Effector memory CD4-positive, alpha-beta T cell (primary cell): ENCODE results near the gene POU2F3.

Experiments
- DNase-seq, 3 donors: peaks; one replicate each; pipeline ENCODE4 v3.0.0-alpha.2; 2020
- H3K27ac ChIP-seq: 2 replicates; pipeline ENCODE4 v1.7.0; 2013; ENCODE audit warnings: mild to moderate bottlenecking, low read length, moderate library complexity; ENCODE audit not compliant: insufficient read depth, poor library complexity, severe bottlenecking
- H3K27me3 ChIP-seq: replicated peaks from 2 replicates; pipeline ENCODE4 v1.7.0; 2013; ENCODE audit warnings: mild to moderate bottlenecking, low read length; ENCODE audit not compliant: insufficient read depth, control insufficient read depth, poor library complexity, severe bottlenecking
- H3K36me3 ChIP-seq: 2 replicates; pipeline ENCODE4 v1.7.0; 2013; ENCODE audit warnings: mild to moderate bottlenecking, low read length, moderate library complexity; ENCODE audit not compliant: control insufficient read depth, insufficient read depth
- H3K4me1 ChIP-seq: 2 replicates; pipeline ENCODE4 v1.7.0; 2013; ENCODE audit warnings: low read length, mild to moderate bottlenecking; ENCODE audit not compliant: control insufficient read depth, insufficient read depth, poor library complexity, severe bottlenecking
- H3K4me3 ChIP-seq: 2 replicates; pipeline ENCODE4 v1.7.0; 2013; ENCODE audit warnings: low read length, low read depth, mild to moderate bottlenecking; ENCODE audit not compliant: insufficient read depth, poor library complexity, severe bottlenecking
- H3K9me3 ChIP-seq: 2 replicates; pipeline ENCODE4 v1.7.0; 2013; ENCODE audit warnings: mild to moderate bottlenecking, low read length, moderate library complexity; ENCODE audit not compliant: control insufficient read depth

Gene POU2F3

DNA sequence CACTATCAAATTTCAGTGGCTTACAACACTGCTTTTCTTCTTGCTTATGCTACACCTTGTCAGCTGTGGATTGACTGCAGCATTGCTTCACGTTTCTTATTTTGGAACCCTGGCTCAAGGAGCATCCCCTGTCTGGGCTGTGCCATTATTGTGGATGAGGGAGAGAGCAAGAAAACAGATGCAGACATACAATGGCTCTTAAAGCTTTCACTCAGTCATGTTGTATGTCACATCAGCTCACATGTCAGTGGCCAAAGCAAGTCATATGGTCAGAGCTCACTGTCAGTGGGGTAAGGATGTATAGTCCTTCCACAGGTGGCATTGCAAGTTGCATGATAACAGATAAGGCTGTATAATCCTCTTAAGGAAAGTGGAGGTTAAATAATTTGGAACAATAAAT lies 106.3 kb downstream of the POU2F3 start:
- Histone ChIP-seq H3K27ac (no peak overlapping the region), H3K4me3 (no peak overlapping the region), H3K36me3 (no peaks in the 10 kb centered on the region), H3K27me3 (peaks cover 24% of the 10 kb centered on the region), H3K4me1 (peaks cover 20% of the 10 kb centered on the region), H3K9me3 (no peaks in the 10 kb centered on the region)
- DNase-seq: no peak

- peaks cover 11% of the 10 kb centered on the region for H3K27me3 ChIP-seq
These were observed 110.7 kb downstream of the POU2F3 start for GRCh38 chr11:120350637-120351036.

DNA sequence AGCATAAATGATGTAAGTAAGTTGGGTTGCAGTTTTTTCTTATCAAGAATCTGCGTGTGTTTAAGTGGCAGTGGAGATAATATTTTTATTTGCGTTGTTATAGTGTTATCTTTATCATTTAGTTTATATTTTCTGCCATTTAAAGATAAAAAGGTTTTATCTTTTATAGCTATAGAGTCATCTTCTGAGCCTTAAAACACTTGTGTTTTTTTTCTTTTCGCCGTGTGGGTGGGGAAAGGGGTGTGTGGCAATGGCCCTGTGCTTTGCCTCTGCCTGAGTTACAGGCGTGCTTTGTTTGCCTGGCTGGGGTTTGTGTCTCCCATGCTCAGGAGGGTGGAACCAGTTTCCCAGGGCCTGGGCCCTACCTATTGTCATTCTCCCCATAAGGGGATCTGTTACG lies 112.5 kb downstream of the POU2F3 start:
- Histone ChIP-seq H3K4me1 (no peaks in the 10 kb centered on the region), H3K27me3 (peaks cover 3% of the 10 kb centered on the region), H3K9me3 (no peaks in the 10 kb centered on the region), H3K27ac (no peak overlapping the region), H3K36me3 (no peaks in the 10 kb centered on the region), H3K4me3 (no peak overlapping the region)
- no peak for DNase-seq

More at GRCh38 chr11:120350637-120351036, 110.7 kb downstream of the POU2F3 start:
- no peaks in the 10 kb centered on the region for H3K4me1 ChIP-seq
- no peak overlapping the region for H3K4me3 ChIP-seq
- H3K36me3 ChIP-seq: no peaks in the 10 kb centered on the region
- no peaks in the 10 kb centered on the region for H3K9me3 ChIP-seq
- no peak overlapping the region for H3K27ac ChIP-seq
- DNase-seq: no peak

DNA sequence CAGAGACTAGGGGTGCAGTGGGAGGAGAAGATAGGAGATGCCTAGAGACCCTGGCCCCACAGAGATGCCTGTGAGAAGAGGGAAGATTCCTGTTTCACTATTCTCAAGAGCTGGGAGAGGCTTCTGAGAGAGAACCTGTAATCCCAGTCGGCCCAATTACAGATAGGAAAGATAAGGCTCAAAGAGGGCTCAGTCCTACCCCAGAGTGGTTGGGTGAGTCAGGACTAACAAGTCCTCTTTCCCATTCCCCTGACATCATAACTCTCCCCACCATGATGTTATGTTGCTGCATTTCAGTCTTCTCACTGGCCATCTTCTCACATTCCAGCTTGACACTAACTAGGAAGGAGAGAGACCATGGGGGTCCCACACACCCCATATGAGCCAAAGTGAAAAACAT lies 114.1 kb downstream of the POU2F3 start:
- no peak for DNase-seq
- no peaks in the 10 kb centered on the region for H3K27me3 ChIP-seq

GRCh38 chr11:120354779-120355178 lies 114.8 kb downstream of the POU2F3 start:
- Histone ChIP-seq H3K27ac (no peak overlapping the region), H3K4me3 (no peak overlapping the region), H3K4me1 (no peaks in the 10 kb centered on the region), H3K36me3 (no peaks in the 10 kb centered on the region), H3K27me3 (no peaks in the 10 kb centered on the region), H3K9me3 (no peaks in the 10 kb centered on the region)
- no peak for DNase-seq

More for the DNA sequence above, 114.1 kb downstream of the POU2F3 start:
- Histone ChIP-seq H3K36me3 (no peaks in the 10 kb centered on the region), H3K4me3 (no peak overlapping the region), H3K4me1 (no peaks in the 10 kb centered on the region), H3K27ac (no peak overlapping the region), H3K9me3 (no peaks in the 10 kb centered on the region)

DNA sequence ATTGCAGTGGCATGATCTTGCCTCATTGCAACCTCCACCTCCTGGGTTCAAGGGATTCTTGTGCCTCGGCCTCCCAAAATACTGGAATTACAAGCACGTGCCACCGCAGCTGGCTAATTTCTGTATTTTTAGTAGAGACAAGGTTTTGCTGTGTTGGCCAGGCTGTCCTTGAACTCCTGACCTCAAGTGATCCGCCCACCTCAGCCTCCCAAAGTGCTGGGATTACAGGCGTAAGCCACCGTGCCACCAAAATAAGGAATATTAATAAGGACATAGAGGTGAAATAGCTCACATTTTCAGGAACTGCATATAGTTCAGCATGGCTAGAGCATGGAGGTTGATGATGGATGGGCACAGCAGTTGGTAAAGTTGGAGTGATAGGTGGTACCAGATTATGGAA lies 117.7 kb downstream of the POU2F3 start:
- Histone ChIP-seq H3K4me1 (no peaks in the 10 kb centered on the region), H3K27ac (no peak overlapping the region), H3K27me3 (no peaks in the 10 kb centered on the region), H3K9me3 (no peaks in the 10 kb centered on the region), H3K36me3 (no peaks in the 10 kb centered on the region), H3K4me3 (no peak overlapping the region)
- no peak for DNase-seq

DNA sequence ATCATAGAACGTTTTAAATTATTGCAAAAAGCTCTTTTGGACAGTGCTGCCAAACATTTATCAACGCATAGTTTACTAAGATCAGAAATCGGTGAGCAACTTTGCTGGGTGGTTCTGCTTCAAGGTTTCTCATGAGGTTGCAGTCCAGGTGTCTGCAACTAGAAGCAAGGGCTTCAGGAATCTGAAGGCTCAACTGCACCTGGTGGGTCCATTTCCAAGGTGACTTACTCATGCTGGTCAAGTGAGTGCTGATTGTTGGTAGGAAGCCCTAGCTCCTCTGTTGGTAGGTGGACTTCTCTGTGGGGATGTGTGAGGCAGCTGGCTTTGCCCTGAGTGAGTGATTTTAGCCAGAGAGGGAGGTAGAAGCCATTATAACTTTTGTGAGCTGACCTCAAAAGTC lies 118.8 kb downstream of the POU2F3 start:
- Histone ChIP-seq H3K9me3 (no peaks in the 10 kb centered on the region), H3K36me3 (no peaks in the 10 kb centered on the region), H3K4me3 (no peak overlapping the region), H3K27me3 (no peaks in the 10 kb centered on the region), H3K27ac (no peak overlapping the region), H3K4me1 (no peaks in the 10 kb centered on the region)
- DNase-seq: no peak

GRCh38 chr11:120363436-120363835 lies 123.5 kb downstream of the POU2F3 start:
- no peak overlapping the region for H3K4me3 ChIP-seq
- H3K9me3 ChIP-seq: no peaks in the 10 kb centered on the region
- no peaks in the 10 kb centered on the region for H3K36me3 ChIP-seq
- DNase-seq: no peak
- H3K27me3 ChIP-seq: no peaks in the 10 kb centered on the region
- no peaks in the 10 kb centered on the region for H3K4me1 ChIP-seq
- no peak overlapping the region for H3K27ac ChIP-seq

- H3K9me3 ChIP-seq: no peaks in the 10 kb centered on the region
- no peak overlapping the region for H3K27ac ChIP-seq
- no peak overlapping the region for H3K4me3 ChIP-seq
- no peak for DNase-seq
- H3K4me1 ChIP-seq: no peaks in the 10 kb centered on the region
- H3K36me3 ChIP-seq: no peaks in the 10 kb centered on the region
- no peaks in the 10 kb centered on the region for H3K27me3 ChIP-seq
These were observed 125.6 kb downstream of the POU2F3 start for GRCh38 chr11:120365512-120365911.
